DND-41 (cell line): Measurements from ENCODE around the gene IFIT1B.

Experiments
- CTCF ChIP-seq: IDR thresholded peaks from 2 replicates; pipeline ENCODE4 v1.5.1; 2012; ENCODE audit warnings: borderline replicate concordance, low read length, moderate library complexity, mild to moderate bottlenecking; ENCODE audit not compliant: poor library complexity, severe bottlenecking; ENCODE audit errors: extremely low read depth
- EZH2 ChIP-seq: IDR thresholded peaks from 3 replicates; pipeline ENCODE4 v1.6.1; 2012; ENCODE audit warnings: borderline replicate concordance, low read depth, mild to moderate bottlenecking, moderate library complexity, low read length, inconsistent platforms; ENCODE audit not compliant: severe bottlenecking

GRCh38 chr10:89371987-89372386 is 5.9 kb upstream of the IFIT1B start:
- TF ChIP-seq CTCF (no peak), EZH2 (no peak)
